ENCODE data around the gene KXD1. TPM values are rescaled to one million over a fixed set of nuclear protein-coding genes. Genes with fewer than 3 reads are reported as not detected.

The KXD1 gene
- total and polyA plus RNA-seq, 5 experiments from 2014 or later: 68.3 to 97.9 (median 80.2) TPM

DNA sequence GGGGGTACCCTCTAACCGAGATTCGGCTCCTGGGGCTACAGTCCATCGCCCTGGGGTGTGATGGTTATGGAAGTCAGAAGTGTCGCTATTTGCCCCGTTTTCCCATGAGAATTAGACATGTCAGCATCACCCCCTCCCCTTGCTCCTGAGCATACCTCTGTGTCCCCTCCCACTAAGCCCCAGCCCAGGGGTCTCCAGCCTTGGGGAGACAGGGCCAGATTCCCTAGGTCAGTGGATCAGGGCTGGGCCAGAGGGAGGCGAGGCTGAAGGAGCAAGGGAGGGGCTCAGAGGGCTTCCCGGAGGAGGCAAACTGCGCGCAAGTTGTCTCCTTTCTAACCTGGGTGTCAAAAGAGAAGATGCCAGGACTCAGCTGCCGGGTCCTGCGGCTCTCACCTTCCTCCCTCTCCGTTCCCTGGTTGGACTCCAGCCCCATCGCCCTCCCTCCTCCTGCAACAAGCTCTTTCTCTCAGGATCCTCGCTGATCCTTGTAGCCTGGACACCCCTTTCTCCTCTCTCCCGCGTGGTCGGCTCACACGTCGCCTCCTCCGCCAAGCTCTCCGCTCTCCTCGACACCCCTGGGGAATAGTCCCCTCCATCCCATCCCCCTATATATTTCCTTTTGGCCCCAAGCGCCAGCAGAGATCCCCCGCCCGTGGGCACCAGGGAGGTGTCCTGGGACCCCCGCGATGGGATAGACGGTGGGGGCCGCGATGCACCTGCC, 54.5 kb downstream of the KXD1 start:
- peak overlapping the region; percentile 67 to 90 (median 78) for H3K4me3 Mint-ChIP-seq
- ATAC-seq (peak; percentile 4 to 9), DNase-seq (no peak)
- no peaks in the 10 kb centered on the region for H3K9me3 Mint-ChIP-seq
- H3K27ac Mint-ChIP-seq: peak overlapping the region in 3 of 10 donors; percentile 14 to 88 (median 38)
- peaks cover 0 to 6% (median 0%) of the 10 kb centered on the region in 3 donors for H3K36me3 Mint-ChIP-seq
- H3K27me3 Mint-ChIP-seq: peaks cover 26 to 84% (median 50%) of the 10 kb centered on the region in 5 donors
- peaks cover 13 to 50% (median 24%) of the 10 kb centered on the region in 4 donors for H3K4me1 Mint-ChIP-seq
- POLR2A ChIA-PET: interaction anchor here (0.6 to 2.2 kb wide), 3 partner anchors 18 to 23 kb away, joined by 3 to 9 read pairs (median 3); partner anchors contain the start of gene REX1BD

GRCh38 chr19:18612772-18613588, 55.3 kb downstream of the KXD1 start, which contains the start of gene TMEM59L:
TMEM59L (plus strand) TSS chr19:18612870; CDS start chr19:18612959, 89 bp downstream.
- Mint-ChIP-seq H3K27me3 (peaks cover 26 to 84% (median 51%) of the 10 kb centered on the region in 5 donors), H3K27ac (peak within 1 kb of the TSS in 3 of 10 donors; percentile 14 to 88 (median 38)), H3K9me3 (no peaks in the 10 kb centered on the region), H3K36me3 (peaks cover 0 to 4% (median 0%) of the 10 kb centered on the region in 3 donors), H3K4me3 (peak within 1 kb of the TSS; percentile 67 to 90 (median 78)), H3K4me1 (peaks cover 10 to 43% (median 20%) of the 10 kb centered on the region in 4 donors)
- ATAC-seq: peak; percentile 71 to 78
- DNase-seq: peak in 9 of 10 donors; percentile 40 to 79 (median 56)
- POLR2A ChIA-PET: interaction anchor here (1.1 to 2.2 kb wide), 2 partner anchors 22 to 24 kb away, joined by 3 to 9 read pairs; partner anchors contain the start of gene REX1BD

DNA sequence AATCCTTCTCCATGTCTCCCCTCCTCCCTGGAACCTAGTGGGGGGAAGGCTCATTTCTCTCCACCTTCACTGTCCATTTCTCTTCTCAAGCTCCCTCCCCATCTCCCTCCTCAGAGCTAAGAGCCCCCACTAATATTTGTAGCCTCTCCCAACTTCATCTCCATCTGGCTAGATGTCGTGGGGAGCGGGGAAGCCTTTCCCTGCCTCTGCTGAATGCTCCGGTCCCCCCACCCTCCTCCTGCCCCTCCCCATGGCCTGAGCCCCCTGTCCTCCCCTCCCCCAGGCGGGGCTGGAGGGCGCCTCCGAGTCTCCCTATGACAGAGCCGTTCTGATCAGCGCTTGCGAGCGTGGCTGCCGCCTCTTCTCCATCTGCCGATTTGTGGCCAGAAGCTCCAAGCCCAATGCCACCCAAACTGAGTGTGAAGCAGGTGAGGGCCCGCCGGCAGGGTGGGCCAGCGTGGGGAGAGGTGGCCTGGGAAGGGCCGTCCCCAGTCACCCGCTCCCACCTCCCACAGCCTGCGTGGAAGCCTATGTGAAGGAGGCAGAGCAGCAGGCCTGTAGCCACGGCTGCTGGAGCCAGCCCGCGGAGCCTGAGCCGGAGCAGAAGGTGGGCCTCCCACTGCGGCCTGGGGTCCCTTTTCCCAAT, 56.0 kb downstream of the KXD1 start:
- peaks cover 24 to 80% (median 45%) of the 10 kb centered on the region in 5 donors for H3K27me3 Mint-ChIP-seq
- peaks cover 7 to 41% (median 19%) of the 10 kb centered on the region in 4 donors for H3K4me1 Mint-ChIP-seq
- no peaks in the 10 kb centered on the region for H3K9me3 Mint-ChIP-seq
- H3K36me3 Mint-ChIP-seq: peaks cover 0 to 4% (median 0%) of the 10 kb centered on the region in 3 donors
- ATAC-seq: no peak
- POLR2A ChIA-PET: interaction anchor here (2.2 kb wide), 1 partner anchor 25 kb away, joined by 9 read pairs; the partner anchor contains the start of gene REX1BD
- peak overlapping the region; percentile 45 to 84 (median 68) for H3K4me3 Mint-ChIP-seq
- peak overlapping the region in 1 of 10 donors; percentile 40 for H3K27ac Mint-ChIP-seq
- no peak for DNase-seq

- H3K4me1 Mint-ChIP-seq: peaks cover 6 to 29% (median 14%) of the 10 kb centered on the region in 4 donors
- no peak for DNase-seq
- POLR2A ChIA-PET: interaction anchor here (0.6 kb wide), 1 partner anchor 453 kb away, joined by 4 read pairs; no protein-coding TSS in a partner anchor
- ATAC-seq: no peak
- no peaks in the 10 kb centered on the region for H3K9me3 Mint-ChIP-seq
- H3K36me3 Mint-ChIP-seq: peaks cover 0 to 3% (median 0%) of the 10 kb centered on the region in 3 donors
- peak overlapping the region in 1 of 10 donors; percentile 38 for H3K27ac Mint-ChIP-seq
- no peak overlapping the region for H3K4me3 Mint-ChIP-seq
- H3K27me3 Mint-ChIP-seq: peaks cover 15 to 61% (median 35%) of the 10 kb centered on the region in 5 donors
Observed at GRCh38 chr19:18616023-18616422, 58.4 kb downstream of the KXD1 start.

DNA sequence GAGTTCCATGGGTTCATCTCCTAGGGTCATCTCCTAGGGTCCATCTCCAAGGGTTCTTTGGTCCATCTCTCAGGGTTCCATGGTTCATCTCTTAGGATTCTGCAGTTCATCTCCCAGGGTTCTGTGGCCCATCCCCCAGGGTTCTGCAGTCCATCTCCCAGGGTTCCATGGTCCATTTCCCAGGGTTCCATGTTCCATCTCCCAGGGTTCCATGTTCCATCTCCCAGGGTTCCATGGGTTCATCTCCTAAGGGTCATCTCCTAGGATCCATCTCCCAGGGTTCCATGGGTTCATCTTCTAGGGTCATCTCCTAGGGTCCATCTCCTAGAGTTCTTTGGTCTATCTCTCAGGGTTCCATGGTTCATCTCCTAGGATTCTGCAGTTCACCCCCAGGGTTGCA, 59.9 kb downstream of the KXD1 start:
- DNase-seq (no peak), ATAC-seq (no peak)
- Mint-ChIP-seq H3K36me3 (peaks cover 0 to 2% (median 0%) of the 10 kb centered on the region in 3 donors), H3K27me3 (peaks cover 9 to 49% (median 29%) of the 10 kb centered on the region in 5 donors), H3K27ac (peak overlapping the region in 1 of 10 donors; percentile 34), H3K4me1 (peaks cover 0 to 17% (median 4%) of the 10 kb centered on the region in 4 donors), H3K4me3 (no peak overlapping the region), H3K9me3 (no peaks in the 10 kb centered on the region)
- POLR2A ChIA-PET: no interaction called here

GRCh38 chr19:18618236-18618635, 60.6 kb downstream of the KXD1 start:
- peaks cover 0 to under 1% (median 0%) of the 10 kb centered on the region in 3 donors for H3K36me3 Mint-ChIP-seq
- DNase-seq (no peak), ATAC-seq (no peak)
- H3K27ac Mint-ChIP-seq: no peak overlapping the region
- peaks cover 0 to 12% (median 3%) of the 10 kb centered on the region in 4 donors for H3K4me1 Mint-ChIP-seq
- no peaks in the 10 kb centered on the region for H3K9me3 Mint-ChIP-seq
- POLR2A ChIA-PET: no interaction called here
- no peak overlapping the region for H3K4me3 Mint-ChIP-seq
- peaks cover 9 to 47% (median 28%) of the 10 kb centered on the region in 5 donors for H3K27me3 Mint-ChIP-seq

Other genes with a start within 250 kb of the KXD1 start
- 10 to 100 TPM; 82.1 to 84.0 TPM for gene LSM4, start 234.8 kb upstream of the KXD1 start, total RNA-seq
- gene LSM4, start 234.8 kb upstream of the KXD1 start, polyA plus RNA-seq: 100 to 1,000 TPM; 162 to 198 (median 181) TPM
- gene PGPEP1, start 217.3 kb upstream of the KXD1 start, total RNA-seq: 10 to 100 TPM; 55.9 to 61.0 TPM
- gene PGPEP1, start 217.3 kb upstream of the KXD1 start, polyA plus RNA-seq: 10 to 100 TPM in 1 of 3 donors, 1 to 10 TPM in 2; 9.3 to 11.9 (median 9.7) TPM
- not detected for gene GDF15, start 171.7 kb upstream of the KXD1 start, total RNA-seq
- not detected for gene GDF15, start 171.7 kb upstream of the KXD1 start, polyA plus RNA-seq
- under 1 TPM; 0.16 to 0.39 TPM for gene LRRC25, start 160.2 kb upstream of the KXD1 start, total RNA-seq
- gene LRRC25, start 160.2 kb upstream of the KXD1 start, polyA plus RNA-seq: under 1 TPM in 2 of 3 donors, not detected in 1; 0.13 to 0.26 TPM
- 10 to 100 TPM; 41.3 to 45.4 TPM for gene SSBP4, start 138.5 kb upstream of the KXD1 start, total RNA-seq
- gene SSBP4, start 138.5 kb upstream of the KXD1 start, polyA plus RNA-seq: 10 to 100 TPM; 48.1 to 78.8 (median 61.1) TPM
- gene ISYNA1, start 119.7 kb upstream of the KXD1 start, total RNA-seq: 10 to 100 TPM; 62.5 to 63.7 TPM
- gene ISYNA1, start 119.7 kb upstream of the KXD1 start, polyA plus RNA-seq: 10 to 100 TPM; 28.3 to 53.2 (median 40.4) TPM
- gene ELL, start 35.8 kb upstream of the KXD1 start, total RNA-seq: 10 to 100 TPM; 23.7 to 24.1 TPM
- gene ELL, start 35.8 kb upstream of the KXD1 start, polyA plus RNA-seq: 10 to 100 TPM in 1 of 3 donors, 1 to 10 TPM in 2; 7.6 to 11.0 (median 9.3) TPM
- 100 to 1,000 TPM; 235 to 236 TPM for gene FKBP8, start 14.3 kb upstream of the KXD1 start, total RNA-seq
- 100 to 1,000 TPM in 2 of 3 donors, 10 to 100 TPM in 1; 87.0 to 125 (median 106) TPM for gene FKBP8, start 14.3 kb upstream of the KXD1 start, polyA plus RNA-seq
- gene UBA52, start 14.0 kb downstream of the KXD1 start, total RNA-seq: 1,000 to 10,000 TPM; 1,986 to 2,036 TPM
- gene UBA52, start 14.0 kb downstream of the KXD1 start, polyA plus RNA-seq: 1,000 to 10,000 TPM; 1,743 to 2,077 (median 1,903) TPM
- gene REX1BD, start 30.9 kb downstream of the KXD1 start, total RNA-seq: 100 to 1,000 TPM; 138 to 165 TPM
- gene REX1BD, start 30.9 kb downstream of the KXD1 start, polyA plus RNA-seq: 100 to 1,000 TPM; 165 to 196 (median 176) TPM
- gene CRLF1, start 48.9 kb downstream of the KXD1 start, total RNA-seq: not detected
- gene CRLF1, start 48.9 kb downstream of the KXD1 start, polyA plus RNA-seq: 1 to 10 TPM in 1 of 3 donors, under 1 TPM in 1, not detected in 1; 0.55 to 1.1 TPM
- not detected for gene TMEM59L, start 55.0 kb downstream of the KXD1 start, total RNA-seq
- under 1 TPM in 2 of 3 donors, not detected in 1; 0.09 to 0.27 TPM for gene TMEM59L, start 55.0 kb downstream of the KXD1 start, polyA plus RNA-seq
- 10 to 100 TPM; 12.1 to 13.9 TPM for gene KLHL26, start 79.2 kb downstream of the KXD1 start, total RNA-seq
- gene KLHL26, start 79.2 kb downstream of the KXD1 start, polyA plus RNA-seq: 1 to 10 TPM; 3.3 to 5.7 (median 5.3) TPM
- 10 to 100 TPM; 24.2 to 25.7 TPM for gene CRTC1, start 125.8 kb downstream of the KXD1 start, total RNA-seq
- gene CRTC1, start 125.8 kb downstream of the KXD1 start, polyA plus RNA-seq: 1 to 10 TPM; 1.2 to 2.0 (median 1.9) TPM
- gene COMP, start 233.4 kb downstream of the KXD1 start, total RNA-seq: not detected
- gene COMP, start 233.4 kb downstream of the KXD1 start, polyA plus RNA-seq: not detected

All from naive thymus-derived CD8-positive, alpha-beta T cell (primary cell).